HG02678 (cell line): ENCODE results near the gene ZNF577.

ENCODE experiments used
- ATAC-seq: cut with Tn5 transposase; IDR thresholded peaks from one replicate; pipeline ENCODE4 v1.9.1; 2021; ENCODE audit warnings: mild to moderate bottlenecking, moderate library complexity; ENCODE audit not compliant: unreplicated experiment

The ZNF577 gene

DNA sequence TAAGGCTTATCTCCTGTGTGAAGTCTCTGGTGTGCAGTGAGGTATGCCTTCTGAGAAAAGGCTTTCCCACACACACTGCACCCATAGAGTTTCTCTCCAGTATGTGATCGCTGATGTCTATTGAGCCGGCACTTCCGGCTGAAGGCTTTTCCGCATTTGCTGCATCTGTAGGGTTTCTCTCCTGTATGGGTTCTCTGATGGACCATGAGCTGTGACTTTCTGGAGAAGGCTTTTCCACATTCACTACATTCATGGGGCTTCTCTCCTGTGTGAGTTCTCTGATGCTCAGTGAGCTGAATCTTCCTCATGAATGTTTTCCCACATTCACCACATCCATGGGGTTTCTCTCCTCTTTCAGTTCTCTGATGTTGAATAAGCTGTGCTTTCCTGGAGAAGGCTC is 14.7 kb downstream of the ZNF577 start:
- ATAC-seq: no peak

- ATAC-seq: no peak
Observed at GRCh38 chr19:51861870-51862622, 25.7 kb downstream of the ZNF577 start.

DNA sequence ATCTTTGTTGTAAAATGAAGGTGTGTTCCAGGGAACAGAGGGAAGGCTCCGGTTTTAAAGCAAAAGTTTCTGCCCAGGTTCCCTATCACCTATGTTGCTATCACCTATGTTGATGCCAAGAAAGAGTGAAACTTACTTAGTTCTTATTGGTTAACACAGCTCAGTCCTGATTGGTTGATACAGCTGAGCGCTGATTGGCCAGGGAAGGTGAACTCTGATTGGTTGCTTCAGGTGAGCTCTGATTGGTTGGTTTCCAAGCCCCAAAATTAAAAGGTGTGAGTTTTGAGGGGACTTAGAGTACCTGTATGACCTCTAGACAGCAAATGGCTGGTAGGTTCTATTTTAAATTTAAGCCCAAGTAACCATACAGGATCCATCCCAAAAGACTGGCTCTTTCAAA is 50.6 kb downstream of the ZNF577 start:
- ATAC-seq: no peak

DNA sequence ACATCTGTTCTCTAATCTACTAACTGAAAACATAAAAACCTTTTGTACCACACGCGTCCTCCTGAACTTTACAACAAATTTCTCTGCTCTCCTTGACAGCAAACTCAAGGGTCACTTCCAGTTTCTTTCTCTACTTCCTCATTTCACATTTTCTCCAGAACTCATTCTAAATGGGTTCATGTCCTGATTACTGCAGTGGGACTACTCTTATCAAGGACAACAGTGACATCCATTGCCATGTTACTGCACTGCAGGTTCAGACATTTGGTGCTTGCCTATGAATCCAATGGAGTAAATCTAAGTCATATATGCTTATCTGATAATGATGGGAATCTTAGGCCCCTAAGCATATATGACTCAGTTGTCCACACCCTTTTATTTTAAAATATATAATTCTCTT is 57.5 kb downstream of the ZNF577 start:
- ATAC-seq: no peak

GRCh38 chr19:51824281-51825005 is 63.3 kb downstream of the ZNF577 start:
- ATAC-seq: no peak

- no peak for ATAC-seq
Observed at GRCh38 chr19:51822946-51823345, 64.8 kb downstream of the ZNF577 start.

DNA sequence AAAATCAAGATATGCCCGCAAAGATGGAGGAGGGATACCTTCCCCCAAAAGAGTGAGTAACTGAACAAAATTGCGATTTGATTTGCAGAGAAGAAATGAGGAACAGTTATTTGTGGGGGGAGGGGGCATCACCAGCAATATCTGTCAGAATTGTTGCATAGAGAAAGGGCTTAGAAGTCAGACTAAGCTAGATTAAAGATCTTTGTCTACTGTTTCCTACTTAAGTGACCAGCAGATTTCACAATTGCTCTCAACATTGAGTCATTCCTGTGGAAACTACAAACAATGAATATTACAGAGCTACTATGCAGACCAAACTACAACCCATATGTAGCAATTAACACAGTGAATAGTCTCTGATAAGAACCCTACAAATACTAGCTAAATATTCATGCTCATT is 65.4 kb downstream of the ZNF577 start:
- ATAC-seq: no peak

GRCh38 chr19:51821921-51822320 is 65.8 kb downstream of the ZNF577 start:
- ATAC-seq: no peak

DNA sequence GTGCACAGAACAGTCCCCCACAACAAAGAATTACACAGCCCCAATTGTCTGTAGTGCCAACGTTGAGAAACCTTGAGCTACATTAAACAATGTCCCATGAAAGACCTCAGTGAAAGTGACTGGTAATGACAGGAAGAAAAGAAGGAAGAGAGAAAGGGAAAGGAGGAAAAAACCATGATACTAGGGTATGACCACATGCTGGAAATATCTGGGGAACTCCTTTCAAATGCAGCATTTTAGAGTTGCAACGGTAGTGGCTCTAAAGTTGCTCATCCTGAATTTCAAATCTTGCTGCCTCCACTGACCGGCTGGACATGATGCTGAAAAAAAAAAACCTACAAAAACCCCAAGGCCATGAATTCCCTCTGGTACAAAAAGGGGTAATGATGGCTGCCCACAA is 66.3 kb downstream of the ZNF577 start:
- ATAC-seq: no peak
